HUES48 (cell line): ENCODE measurements around the gene IQCM.

Experiments
- H3K27ac ChIP-seq: one replicate; pipeline ENCODE4 v1.7.0; 2013; ENCODE audit warnings: low read depth, low read length, inconsistent platforms
- H3K27me3 ChIP-seq: 2 replicates; pipeline ENCODE4 v1.6.1; 2013; ENCODE audit warnings: mild to moderate bottlenecking, low read length; ENCODE audit not compliant: control insufficient read depth, insufficient read depth
- H3K36me3 ChIP-seq: 2 replicates; pipeline ENCODE4 v1.6.1; 2013; ENCODE audit warnings: low read length; ENCODE audit not compliant: control insufficient read depth, insufficient read depth
- H3K4me1 ChIP-seq: 2 replicates; pipeline ENCODE4 v1.6.1; 2013; ENCODE audit warnings: mild to moderate bottlenecking, low read length; ENCODE audit not compliant: control insufficient read depth, insufficient read depth
- H3K4me3 ChIP-seq: 2 replicates; pipeline ENCODE4 v1.5.1; 2013; ENCODE audit warnings: mild to moderate bottlenecking, low read depth, low read length
- H3K9ac ChIP-seq: 2 replicates; pipeline ENCODE4 v1.6.1; 2013; ENCODE audit warnings: mild to moderate bottlenecking, low read depth, low read length, moderate library complexity
- H3K9me3 ChIP-seq: 2 replicates; pipeline ENCODE4 v1.6.1; 2013; ENCODE audit warnings: low read length; ENCODE audit not compliant: control insufficient read depth, insufficient read depth

IQCM gene

DNA sequence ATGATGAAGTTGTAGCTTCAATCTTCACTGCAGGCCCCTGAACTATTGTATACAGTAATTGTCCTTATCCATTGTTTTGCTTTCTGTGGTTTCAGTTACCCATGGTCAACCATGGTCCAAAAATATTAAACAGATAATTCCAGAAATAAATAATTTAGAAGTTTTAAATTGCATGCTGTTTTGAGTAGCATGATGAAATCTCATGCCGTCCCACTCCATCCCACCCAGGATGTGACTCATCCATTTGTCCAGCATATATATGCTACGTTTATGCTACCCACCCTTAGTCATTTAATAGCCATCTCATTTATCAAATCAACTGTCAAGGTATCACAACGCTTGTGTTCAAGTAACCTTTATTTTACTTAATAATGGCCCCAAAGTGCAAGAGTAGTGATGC is 34.5 kb downstream of the IQCM start:
- Histone ChIP-seq H3K9me3 (no peaks in the 10 kb centered on the region), H3K27ac (no peak overlapping the region)

DNA sequence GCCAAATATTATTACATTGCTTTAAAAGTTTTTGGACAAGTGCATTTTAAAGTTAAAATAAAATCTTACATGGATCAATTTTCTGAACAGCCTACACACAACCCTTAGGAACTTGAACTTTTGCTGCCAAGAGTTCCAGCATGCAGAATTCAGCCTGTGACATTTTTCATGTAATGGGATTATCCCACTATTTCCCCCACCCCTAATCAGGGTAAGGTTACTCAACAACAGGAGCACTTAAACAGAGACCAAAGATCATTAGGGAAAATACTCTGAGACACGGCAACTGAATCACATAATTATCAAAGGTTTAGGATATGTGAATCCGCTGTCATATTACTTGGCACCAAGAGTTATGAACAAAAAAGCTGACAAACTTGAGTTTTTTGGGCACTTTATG is 47.2 kb downstream of the IQCM start:
- Histone ChIP-seq H3K4me3 (no peak overlapping the region), H3K27ac (no peak overlapping the region), H3K9ac (no peak overlapping the region), H3K27me3 (no peaks in the 10 kb centered on the region), H3K36me3 (no peaks in the 10 kb centered on the region), H3K9me3 (no peaks in the 10 kb centered on the region), H3K4me1 (no peaks in the 10 kb centered on the region; the same call in 1 of the 2 replicates)

More for the DNA sequence above, 34.5 kb downstream of the IQCM start:
- H3K27me3 ChIP-seq = no peaks in the 10 kb centered on the region
- H3K4me3 ChIP-seq = no peak overlapping the region
- no peak overlapping the region for H3K9ac ChIP-seq
- peaks cover 8% of the 10 kb centered on the region for H3K4me1 ChIP-seq
- no peaks in the 10 kb centered on the region for H3K36me3 ChIP-seq

DNA sequence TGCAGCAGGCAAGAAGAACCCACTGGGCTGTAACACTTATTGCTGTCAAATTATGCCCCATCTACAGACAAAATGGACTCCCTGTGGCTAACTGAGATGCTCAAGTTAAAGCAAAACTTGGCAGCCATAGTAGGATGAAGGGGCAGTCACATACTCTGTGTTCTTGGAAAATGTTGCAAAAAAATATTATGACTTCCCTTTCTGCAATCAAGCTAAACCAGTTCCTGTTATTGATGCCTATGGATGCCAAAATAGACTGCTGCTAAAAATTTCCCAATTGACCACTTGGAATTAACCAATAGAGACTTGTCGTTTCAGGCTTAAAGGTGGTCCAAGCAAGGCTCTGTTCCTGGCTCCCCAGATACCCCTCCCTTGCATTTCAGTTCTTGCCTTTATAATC is 49.5 kb downstream of the IQCM start:
- Histone ChIP-seq H3K36me3 (no peaks in the 10 kb centered on the region), H3K4me3 (no peak overlapping the region), H3K4me1 (no peaks in the 10 kb centered on the region; the same call in 1 of the 2 replicates), H3K27me3 (no peaks in the 10 kb centered on the region), H3K9me3 (no peaks in the 10 kb centered on the region), H3K27ac (no peak overlapping the region), H3K9ac (no peak overlapping the region)

DNA sequence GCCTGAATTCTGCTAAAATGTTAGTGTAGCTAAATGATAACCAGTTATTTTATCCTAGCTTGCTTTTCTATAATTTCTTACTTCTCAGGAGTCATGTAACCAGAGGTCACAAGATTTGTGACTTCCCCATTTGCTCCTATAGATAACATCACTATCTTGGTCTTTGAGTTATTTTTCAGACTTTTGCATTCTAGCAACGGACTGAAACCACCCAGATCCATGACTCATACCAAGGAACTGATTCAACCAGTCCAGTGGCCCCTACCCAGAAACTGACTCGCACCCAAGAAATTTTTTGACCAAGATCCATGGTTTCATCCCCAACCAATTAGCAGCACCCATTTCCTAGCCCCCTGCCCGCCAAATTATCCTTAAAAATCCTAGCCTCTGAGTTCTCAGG is 50.0 kb downstream of the IQCM start:
- no peaks in the 10 kb centered on the region for H3K36me3 ChIP-seq
- no peaks in the 10 kb centered on the region; the same call in 1 of the 2 replicates for H3K4me1 ChIP-seq
- no peak overlapping the region for H3K27ac ChIP-seq
- H3K9me3 ChIP-seq = no peaks in the 10 kb centered on the region
- no peaks in the 10 kb centered on the region for H3K27me3 ChIP-seq
- H3K9ac ChIP-seq = no peak overlapping the region
- H3K4me3 ChIP-seq = no peak overlapping the region

DNA sequence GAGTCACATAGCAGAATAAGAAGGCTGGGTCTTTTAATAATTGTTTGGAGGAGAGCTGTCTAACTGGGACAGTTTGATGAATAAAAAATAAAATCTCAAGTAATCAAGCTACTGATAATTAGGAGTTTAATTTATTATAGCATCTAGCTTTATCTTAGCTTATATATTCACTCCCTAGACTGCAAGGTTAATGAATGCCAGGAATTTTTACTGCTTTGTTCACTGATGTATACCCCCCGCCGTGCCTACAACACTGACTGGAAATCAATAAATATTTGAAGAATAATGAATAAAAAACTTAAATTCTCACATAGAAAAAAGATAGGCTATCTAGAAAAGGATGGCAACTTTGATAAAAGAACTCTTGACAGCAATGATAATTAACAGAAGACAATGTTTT is 59.7 kb downstream of the IQCM start:
- Histone ChIP-seq H3K36me3 (no peaks in the 10 kb centered on the region), H3K27me3 (no peaks in the 10 kb centered on the region), H3K4me1 (no peaks in the 10 kb centered on the region), H3K9me3 (no peaks in the 10 kb centered on the region), H3K27ac (no peak overlapping the region), H3K9ac (no peak overlapping the region), H3K4me3 (no peak overlapping the region)

DNA sequence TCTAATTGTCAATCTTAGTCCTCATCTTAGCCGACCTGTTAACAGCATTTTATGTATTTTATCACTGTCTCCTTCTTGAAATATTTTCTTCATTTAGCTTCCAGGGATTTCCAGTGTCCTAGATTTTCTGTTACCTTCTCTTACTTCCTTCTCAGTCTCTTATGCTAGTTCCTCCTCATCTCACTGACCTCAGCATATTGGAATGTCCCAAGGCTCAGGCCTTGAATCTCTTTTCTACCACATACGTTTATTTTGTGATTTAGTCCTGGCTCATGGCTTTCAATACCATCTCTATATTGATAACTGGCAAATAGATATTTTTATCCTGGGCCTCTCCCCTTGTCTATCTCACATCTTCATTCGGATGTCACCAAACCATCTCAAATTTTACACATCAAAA is 61.1 kb downstream of the IQCM start:
- no peaks in the 10 kb centered on the region for H3K4me1 ChIP-seq
- H3K9me3 ChIP-seq = no peaks in the 10 kb centered on the region
- H3K36me3 ChIP-seq = no peaks in the 10 kb centered on the region
- no peaks in the 10 kb centered on the region for H3K27me3 ChIP-seq
- no peak overlapping the region for H3K27ac ChIP-seq
- no peak overlapping the region for H3K9ac ChIP-seq
- H3K4me3 ChIP-seq = no peak overlapping the region

DNA sequence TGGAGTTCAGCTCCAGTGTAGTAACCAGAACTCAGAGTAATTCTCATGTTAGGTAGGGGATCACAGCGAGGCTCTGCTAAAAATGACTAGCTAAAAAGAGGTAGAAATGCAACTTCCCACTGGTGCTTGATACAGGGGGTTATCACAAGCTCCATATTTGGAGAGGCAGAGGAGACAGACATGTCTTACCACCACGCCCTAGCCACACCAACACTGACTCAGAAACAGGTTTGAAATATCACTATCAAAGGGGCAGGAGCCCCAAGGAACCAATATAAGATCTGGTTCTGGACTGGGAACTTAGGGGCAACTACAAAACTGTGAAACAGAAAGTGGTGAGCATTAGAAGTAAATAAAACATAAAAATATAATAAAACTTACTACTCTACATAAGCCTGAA is 62.9 kb downstream of the IQCM start:
- H3K4me1 ChIP-seq = no peaks in the 10 kb centered on the region
- H3K27ac ChIP-seq = no peak overlapping the region
- no peaks in the 10 kb centered on the region for H3K36me3 ChIP-seq
- no peaks in the 10 kb centered on the region for H3K27me3 ChIP-seq
- no peak overlapping the region for H3K4me3 ChIP-seq
- H3K9ac ChIP-seq = no peak overlapping the region
- H3K9me3 ChIP-seq = no peaks in the 10 kb centered on the region

DNA sequence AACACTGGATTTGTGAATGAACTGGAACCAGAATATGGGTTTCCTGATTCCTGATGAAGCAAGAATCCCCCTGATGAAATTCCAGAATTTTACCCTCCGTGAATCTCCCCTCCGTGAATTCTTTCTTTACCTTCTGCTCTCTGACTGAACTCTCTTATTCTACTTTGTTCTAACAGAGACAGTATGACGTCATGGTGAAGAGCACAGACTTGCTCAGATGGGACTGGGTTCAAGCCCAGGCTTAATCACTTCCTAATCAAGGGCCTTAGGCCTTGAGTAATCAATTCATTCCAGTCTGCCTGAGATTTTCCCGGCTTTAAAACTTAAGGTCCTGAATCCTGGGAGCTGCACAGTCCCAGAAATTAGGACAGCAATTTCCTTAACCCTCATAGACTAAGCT is 64.5 kb downstream of the IQCM start:
- no peaks in the 10 kb centered on the region for H3K36me3 ChIP-seq
- no peaks in the 10 kb centered on the region for H3K27me3 ChIP-seq
- no peaks in the 10 kb centered on the region for H3K4me1 ChIP-seq
- no peak overlapping the region for H3K9ac ChIP-seq
- H3K4me3 ChIP-seq = no peak overlapping the region
- H3K27ac ChIP-seq = no peak overlapping the region
- H3K9me3 ChIP-seq = no peaks in the 10 kb centered on the region

DNA sequence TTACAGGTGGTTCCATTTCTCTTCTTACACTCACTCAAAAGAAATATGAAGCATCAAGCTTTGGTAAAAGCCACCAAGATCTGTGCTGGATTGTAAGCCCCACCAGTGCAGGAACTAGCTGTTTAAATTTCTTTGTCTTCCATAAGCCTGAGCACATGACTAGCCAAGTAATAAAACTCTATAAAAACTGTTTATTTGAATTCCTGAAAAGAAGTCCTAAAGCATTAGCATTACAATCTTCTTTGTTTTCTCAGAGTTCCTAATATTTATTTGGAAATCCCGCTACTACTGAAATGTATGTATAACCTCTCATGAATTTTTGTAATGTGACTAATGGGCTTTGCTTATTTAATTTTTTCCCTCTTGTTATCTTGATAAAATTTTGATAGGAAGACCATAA is 65.9 kb downstream of the IQCM start:
- no peaks in the 10 kb centered on the region for H3K36me3 ChIP-seq
- no peak overlapping the region for H3K4me3 ChIP-seq
- H3K4me1 ChIP-seq = no peaks in the 10 kb centered on the region
- no peaks in the 10 kb centered on the region for H3K9me3 ChIP-seq
- no peak overlapping the region for H3K9ac ChIP-seq
- H3K27ac ChIP-seq = no peak overlapping the region
- no peaks in the 10 kb centered on the region for H3K27me3 ChIP-seq

DNA sequence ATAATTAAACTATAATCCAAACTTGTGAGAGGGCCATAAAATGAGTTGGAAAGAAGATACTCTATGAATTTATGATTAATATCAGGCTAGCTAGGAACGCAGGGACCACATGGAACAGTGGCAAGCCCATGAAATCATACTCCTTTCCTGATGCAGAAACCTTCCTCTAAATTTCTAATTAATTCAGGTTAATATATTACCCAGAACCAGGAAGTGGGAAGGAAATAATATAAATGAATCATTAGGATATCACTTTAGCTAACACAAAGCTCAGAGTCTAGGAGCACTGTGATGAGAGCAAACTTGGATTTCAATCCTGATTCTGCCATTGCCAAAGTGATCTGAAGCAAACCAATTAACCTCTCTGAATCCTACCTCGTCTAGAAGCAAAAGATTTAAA is 68.0 kb downstream of the IQCM start:
- no peaks in the 10 kb centered on the region for H3K36me3 ChIP-seq
- no peaks in the 10 kb centered on the region for H3K4me1 ChIP-seq
- no peak overlapping the region for H3K9ac ChIP-seq
- no peak overlapping the region for H3K4me3 ChIP-seq
- no peak overlapping the region for H3K27ac ChIP-seq
- H3K27me3 ChIP-seq = no peaks in the 10 kb centered on the region
- no peaks in the 10 kb centered on the region for H3K9me3 ChIP-seq

DNA sequence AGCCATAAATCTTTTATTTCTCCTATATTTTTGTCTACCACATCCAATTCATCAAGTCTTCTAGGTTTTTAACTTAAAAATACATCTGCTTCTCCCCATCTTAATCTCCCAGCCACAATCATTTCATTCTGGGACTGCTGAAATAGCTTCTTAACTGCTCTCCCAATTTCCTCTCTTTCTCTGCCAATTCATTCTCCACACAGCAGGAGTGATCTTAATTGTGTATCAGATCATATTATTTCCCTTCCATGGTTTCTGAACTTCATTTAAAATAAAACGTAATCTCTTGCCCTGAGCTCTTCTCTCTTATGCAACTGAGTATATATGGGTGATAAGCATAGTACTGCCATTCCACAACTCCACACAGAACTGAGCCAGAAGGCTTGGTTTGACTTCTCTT is 69.4 kb downstream of the IQCM start:
- no peaks in the 10 kb centered on the region for H3K4me1 ChIP-seq
- H3K9ac ChIP-seq = no peak overlapping the region
- H3K4me3 ChIP-seq = no peak overlapping the region
- H3K27me3 ChIP-seq = no peaks in the 10 kb centered on the region
- no peak overlapping the region for H3K27ac ChIP-seq
- H3K9me3 ChIP-seq = no peaks in the 10 kb centered on the region
- H3K36me3 ChIP-seq = no peaks in the 10 kb centered on the region
